CD4-positive, alpha-beta memory T cell (primary cell): Measurements from ENCODE around the gene INCENP. TPM values are rescaled to one million over a fixed set of nuclear protein-coding genes. Genes with fewer than 3 reads are reported as not detected.
A peak's percentile ranks its signal among the peaks of the same experiment; 100 is the strongest.

Source experiments
- CTCF ChIA-PET: fragments of 350-600 bp; sonication (Branson Sonifier 250); formaldehyde crosslinking; loops from one replicate; lab custom pipeline; 2021; ENCODE audit warnings: inconsistent platforms; ENCODE audit not compliant: partially characterized antibody; lab: Charles Lee
- POLR2A ChIA-PET: fragments of 350-600 bp; sonication (Branson Sonifier 250); formaldehyde crosslinking; loops from one replicate; lab custom pipeline; 2021; ENCODE audit not compliant: partially characterized antibody; lab: Charles Lee
- DNase-seq, 5 donors: peaks; one replicate each; pipeline versions ENCODE4 v3.0.0 to v3.0.0-alpha.2; 2020 to 2022; ENCODE audit warnings: mixed read lengths in 1 of 5
- H3K27ac ChIP-seq: one replicate; pipeline ENCODE4 v1.7.0; 2013; ENCODE audit warnings: low read depth, low read length
- H3K27me3 ChIP-seq: 2 replicates; pipeline ENCODE4 v1.7.0; 2013; ENCODE audit warnings: mild to moderate bottlenecking, low read length, moderate library complexity; ENCODE audit not compliant: insufficient read depth
- H3K36me3 ChIP-seq: 2 replicates; pipeline ENCODE4 v1.7.0; 2013; ENCODE audit warnings: mild to moderate bottlenecking, low read length, moderate library complexity; ENCODE audit not compliant: insufficient read depth
- H3K4me1 ChIP-seq: 2 replicates; pipeline ENCODE4 v1.7.0; 2013; ENCODE audit warnings: mild to moderate bottlenecking, low read length, moderate library complexity; ENCODE audit not compliant: insufficient read depth
- H3K4me3 ChIP-seq, 2 donors: one replicate each; pipeline ENCODE4 v1.7.0; 2013; ENCODE audit warnings: low read length in 2 of 2, mild to moderate bottlenecking in 1 of 2
- H3K9me3 ChIP-seq, 2 donors: one replicate each; pipeline ENCODE4 v1.7.0; 2013; ENCODE audit warnings: low read length in 2 of 2, control low read depth in 1 of 2; ENCODE audit not compliant: control insufficient read depth in 1 of 2
- H3K27ac Mint-ChIP-seq, 7 donors: one replicate each; pipeline ENCODE4 v1.8.0; 2020 to 2021; ENCODE audit warnings: mixed read lengths in 7 of 7, mild to moderate bottlenecking in 6 of 7, inconsistent platforms in 3 of 7, moderate library complexity in 3 of 7
- H3K27me3 Mint-ChIP-seq, 2 donors: one replicate each; pipeline ENCODE4 v1.8.0; 2020 to 2021; ENCODE audit warnings: mixed read lengths in 2 of 2
- H3K36me3 Mint-ChIP-seq, 2 donors: one replicate each; pipeline ENCODE4 v1.8.0; 2020 to 2021; ENCODE audit warnings: mixed read lengths in 2 of 2, inconsistent platforms in 1 of 2, mild to moderate bottlenecking in 1 of 2
- H3K4me1 Mint-ChIP-seq, 4 donors: one replicate each; pipeline ENCODE4 v1.8.0; 2020 to 2021; ENCODE audit warnings: mixed read lengths in 4 of 4, mild to moderate bottlenecking in 1 of 4
- H3K4me3 Mint-ChIP-seq, 8 donors: one replicate each; pipeline ENCODE4 v1.8.0; 2020 to 2021; ENCODE audit warnings: mixed read lengths in 8 of 8, mild to moderate bottlenecking in 7 of 8, moderate library complexity in 6 of 8, inconsistent platforms in 3 of 8
- H3K9me3 Mint-ChIP-seq, 8 donors: one replicate each; pipeline ENCODE4 v1.8.0; 2020 to 2021; ENCODE audit warnings: mixed read lengths in 8 of 8, mild to moderate bottlenecking in 5 of 8, inconsistent platforms in 3 of 8, moderate library complexity in 1 of 8
- intact Hi-C: fragments of 100-400 bp; cut with micrococcal nuclease; formaldehyde crosslinking; loops from one replicate; pipeline ENCODE4 v1.15.1; 2023
- polyA plus RNA-seq, 2 donors: library from polyadenylated mRNA; unstranded; fragments of 300-500 nt; fragmentation: Illumina TruSeq; gene quantifications; one replicate each; pipeline ENCODE4 v1.2.3, GENCODE V29; 2021
- total RNA-seq, 2 experiments: library from RNA; stranded (reverse); gene quantifications; one replicate each; pipeline ENCODE4 v1.2.3, GENCODE V29; 2021

INCENP gene
- total and polyA plus RNA-seq, 4 experiments from 2014 or later = 2.7 to 32.1 (median 28.4) TPM; not detected in 1

GRCh38 chr11:62127941-62128770 is 4.3 kb downstream of the INCENP start:
- no peaks in the 10 kb centered on the region for H3K27me3 Mint-ChIP-seq
- Histone ChIP-seq H3K27ac (no peak overlapping the region), H3K4me1 (peaks cover 21% of the 10 kb centered on the region), H3K4me3 (no peak overlapping the region), H3K36me3 (peaks cover 21% of the 10 kb centered on the region), H3K9me3 (no peaks in the 10 kb centered on the region), H3K27me3 (no peaks in the 10 kb centered on the region)
- DNase-seq = no peak
- H3K4me3 Mint-ChIP-seq = no peak overlapping the region
- CTCF ChIA-PET = no interaction called here
- H3K4me1 Mint-ChIP-seq = peaks cover 28 to 57% (median 42%) of the 10 kb centered on the region in 4 donors
- POLR2A ChIA-PET = no interaction called here
- no peak overlapping the region for H3K27ac Mint-ChIP-seq
- no peaks in the 10 kb centered on the region for H3K9me3 Mint-ChIP-seq
- H3K36me3 Mint-ChIP-seq = peaks cover 30 to 48% of the 10 kb centered on the region in 2 donors
- intact Hi-C loops = no loop called here

- H3K9me3 Mint-ChIP-seq = no peaks in the 10 kb centered on the region
- H3K36me3 ChIP-seq = peaks cover 21% of the 10 kb centered on the region
- ChIA-PET POLR2A (no interaction called here), CTCF (no interaction called here)
- H3K27me3 ChIP-seq = no peaks in the 10 kb centered on the region
- H3K4me1 Mint-ChIP-seq = peaks cover 25 to 55% (median 38%) of the 10 kb centered on the region in 4 donors
- intact Hi-C loops = no loop called here
- no peak overlapping the region for H3K27ac ChIP-seq
- peak overlapping the region in 2 of 7 donors; percentile 8 to 42 for H3K27ac Mint-ChIP-seq
- no peaks in the 10 kb centered on the region for H3K9me3 ChIP-seq
- H3K27me3 Mint-ChIP-seq = no peaks in the 10 kb centered on the region
- peaks cover 30 to 46% of the 10 kb centered on the region in 2 donors for H3K36me3 Mint-ChIP-seq
- H3K4me3 ChIP-seq = no peak overlapping the region
- no peak overlapping the region for H3K4me3 Mint-ChIP-seq
- DNase-seq = no peak
- H3K4me1 ChIP-seq = peaks cover 22% of the 10 kb centered on the region
Measured at GRCh38 chr11:62128835-62129234, 5.0 kb downstream of the INCENP start.

DNA sequence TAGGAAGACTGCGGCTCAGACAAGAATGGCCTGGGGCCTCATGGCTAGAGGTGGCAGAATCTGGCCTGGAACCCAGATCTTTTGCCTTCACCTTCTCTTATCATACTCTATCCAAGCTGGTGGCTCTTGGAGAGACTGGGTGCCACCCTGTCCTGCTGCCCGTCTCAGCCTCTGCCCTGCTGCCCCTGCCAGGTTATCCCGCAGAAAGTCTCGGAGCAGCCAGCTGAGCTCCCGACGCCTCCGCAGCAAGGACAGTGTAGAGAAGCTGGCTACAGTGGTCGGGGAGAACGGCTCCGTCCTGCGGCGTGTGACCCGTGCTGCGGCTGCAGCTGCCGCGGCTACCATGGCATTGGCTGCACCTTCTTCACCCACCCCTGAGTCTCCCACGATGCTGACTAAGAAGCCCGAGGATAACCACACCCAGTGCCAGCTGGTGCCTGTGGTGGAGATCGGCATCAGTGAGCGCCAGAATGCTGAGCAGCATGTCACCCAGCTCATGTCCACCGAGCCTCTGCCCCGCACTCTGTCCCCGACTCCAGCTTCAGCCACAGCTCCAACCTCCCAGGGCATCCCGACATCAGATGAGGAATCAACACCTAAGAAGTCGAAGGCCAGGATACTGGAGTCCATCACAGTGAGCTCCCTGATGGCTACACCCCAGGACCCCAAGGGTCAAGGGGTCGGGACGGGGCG is 5.9 kb downstream of the INCENP start:
- H3K9me3 ChIP-seq = no peaks in the 10 kb centered on the region
- intact Hi-C loops = no loop called here
- ChIA-PET POLR2A (no interaction called here), CTCF (interaction anchor here (0.9 to 1.4 kb wide), 2 partner anchors 22 to 331 kb away, joined by 3 to 5 read pairs; no protein-coding TSS in a partner anchor)
- Mint-ChIP-seq H3K4me1 (peaks cover 25 to 57% (median 36%) of the 10 kb centered on the region in 4 donors), H3K27me3 (no peaks in the 10 kb centered on the region), H3K27ac (no peak overlapping the region), H3K9me3 (no peaks in the 10 kb centered on the region), H3K36me3 (peaks cover 30 to 42% of the 10 kb centered on the region in 2 donors), H3K4me3 (no peak overlapping the region)
- DNase-seq = no peak
- no peak overlapping the region for H3K27ac ChIP-seq
- no peaks in the 10 kb centered on the region for H3K27me3 ChIP-seq
- peaks cover 21% of the 10 kb centered on the region for H3K36me3 ChIP-seq
- H3K4me3 ChIP-seq = no peak overlapping the region
- peaks cover 18% of the 10 kb centered on the region for H3K4me1 ChIP-seq

GRCh38 chr11:62130283-62131169 is 6.7 kb downstream of the INCENP start:
- Histone ChIP-seq H3K9me3 (no peaks in the 10 kb centered on the region), H3K4me1 (peaks cover 12% of the 10 kb centered on the region), H3K27ac (no peak overlapping the region), H3K27me3 (no peaks in the 10 kb centered on the region), H3K36me3 (peaks cover 21% of the 10 kb centered on the region), H3K4me3 (no peak overlapping the region)
- Mint-ChIP-seq H3K27me3 (no peaks in the 10 kb centered on the region), H3K27ac (peak overlapping the region in 1 of 7 donors; percentile 31), H3K36me3 (peaks cover 30 to 46% of the 10 kb centered on the region in 2 donors), H3K4me3 (no peak overlapping the region), H3K9me3 (no peaks in the 10 kb centered on the region), H3K4me1 (peaks cover 21 to 52% (median 33%) of the 10 kb centered on the region in 4 donors)
- no peak for DNase-seq
- intact Hi-C loops = no loop called here
- ChIA-PET POLR2A (no interaction called here), CTCF (interaction anchor here (0.9 to 1.4 kb wide), 2 partner anchors 23 to 332 kb away, joined by 3 to 5 read pairs; no protein-coding TSS in a partner anchor)

DNA sequence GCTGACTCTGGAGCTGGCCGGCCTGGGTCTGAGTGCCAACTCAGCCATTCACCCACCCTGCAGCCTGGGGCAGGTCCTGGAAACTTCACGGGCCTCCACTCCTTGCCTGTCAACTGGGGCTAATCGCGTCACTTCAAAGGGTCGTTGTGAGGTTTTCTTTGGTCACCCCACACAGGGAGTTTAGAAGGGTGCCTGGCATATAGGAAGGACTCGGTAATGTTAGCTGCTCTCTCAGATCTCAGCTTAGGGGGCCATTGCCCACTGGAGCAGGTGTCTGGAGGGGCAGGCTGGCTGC is 7.3 kb downstream of the INCENP start:
- Histone ChIP-seq H3K4me3 (no peak overlapping the region), H3K9me3 (no peaks in the 10 kb centered on the region), H3K36me3 (peaks cover 21% of the 10 kb centered on the region), H3K27ac (no peak overlapping the region), H3K27me3 (no peaks in the 10 kb centered on the region), H3K4me1 (peaks cover 8% of the 10 kb centered on the region)
- Mint-ChIP-seq H3K27me3 (no peaks in the 10 kb centered on the region), H3K36me3 (peaks cover 30 to 46% of the 10 kb centered on the region in 2 donors), H3K9me3 (no peaks in the 10 kb centered on the region), H3K27ac (peak overlapping the region in 2 of 7 donors; percentile 31 to 56), H3K4me3 (no peak overlapping the region), H3K4me1 (peaks cover 19 to 46% (median 28%) of the 10 kb centered on the region in 4 donors)
- no peak for DNase-seq
- intact Hi-C loops = no loop called here
- ChIA-PET POLR2A (no interaction called here), CTCF (interaction anchor here (1.3 to 1.4 kb wide), 2 partner anchors 7 to 23 kb away, joined by 3 to 5 read pairs; partner anchors contain the start of gene INCENP)

GRCh38 chr11:62132191-62132590 is 8.4 kb downstream of the INCENP start:
- intact Hi-C loops = no loop called here
- Mint-ChIP-seq H3K36me3 (peaks cover 30 to 46% of the 10 kb centered on the region in 2 donors), H3K4me3 (no peak overlapping the region), H3K27ac (no peak overlapping the region), H3K27me3 (no peaks in the 10 kb centered on the region), H3K4me1 (peaks cover 18 to 42% (median 25%) of the 10 kb centered on the region in 4 donors), H3K9me3 (no peaks in the 10 kb centered on the region)
- POLR2A ChIA-PET = no interaction called here
- H3K4me1 ChIP-seq = peaks cover 8% of the 10 kb centered on the region
- H3K27ac ChIP-seq = no peak overlapping the region
- H3K9me3 ChIP-seq = no peaks in the 10 kb centered on the region
- no peak for DNase-seq
- peaks cover 21% of the 10 kb centered on the region for H3K36me3 ChIP-seq
- H3K4me3 ChIP-seq = no peak overlapping the region
- no peaks in the 10 kb centered on the region for H3K27me3 ChIP-seq
- CTCF ChIA-PET = interaction anchor here (1.0 to 1.3 kb wide), 2 partner anchors 9 to 234 kb away, joined by 3 read pairs; partner anchors contain the start of gene INCENP
